Jurkat, Clone E6-1 (cell line): ENCODE results near the gene HOXD8.

Source experiments
- DNase-seq: peaks from one replicate; pipeline ENCODE4 v3.0.0-alpha.2; 2011; ENCODE audit warnings: low read depth, low spot score
- H3K4me3 ChIP-seq: 2 replicates; pipeline ENCODE4 v1.5.1; 2011; ENCODE audit warnings: mild to moderate bottlenecking, low read length, control low read depth, moderate library complexity

HOXD8 gene

DNA sequence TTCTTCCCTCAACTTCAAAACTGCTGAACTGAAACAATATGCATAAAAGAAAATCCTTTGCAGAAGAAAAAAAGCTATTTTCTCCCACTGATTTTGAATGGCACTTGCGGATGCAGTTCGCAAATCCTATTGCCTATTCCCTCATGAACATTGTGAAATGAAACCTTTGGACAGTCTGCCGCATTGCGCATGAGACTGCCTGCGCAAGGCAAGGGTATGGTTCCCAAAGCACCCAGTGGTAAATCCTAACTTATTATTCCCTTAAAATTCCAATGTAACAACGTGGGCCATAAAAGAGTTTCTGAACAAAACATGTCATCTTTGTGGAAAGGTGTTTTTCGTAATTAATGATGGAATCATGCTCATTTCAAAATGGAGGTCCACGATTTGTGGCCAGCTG lies 8.4 kb downstream of the HOXD8 start:
- no peak for DNase-seq
- no peak overlapping the region for H3K4me3 ChIP-seq

GRCh38 chr2:176138526-176138922 lies 9.0 kb downstream of the HOXD8 start:
- no peak for DNase-seq
- no peak overlapping the region for H3K4me3 ChIP-seq

GRCh38 chr2:176138923-176139660 lies 9.6 kb downstream of the HOXD8 start:
- DNase-seq, result no peak
- H3K4me3 ChIP-seq, result no peak overlapping the region

DNA sequence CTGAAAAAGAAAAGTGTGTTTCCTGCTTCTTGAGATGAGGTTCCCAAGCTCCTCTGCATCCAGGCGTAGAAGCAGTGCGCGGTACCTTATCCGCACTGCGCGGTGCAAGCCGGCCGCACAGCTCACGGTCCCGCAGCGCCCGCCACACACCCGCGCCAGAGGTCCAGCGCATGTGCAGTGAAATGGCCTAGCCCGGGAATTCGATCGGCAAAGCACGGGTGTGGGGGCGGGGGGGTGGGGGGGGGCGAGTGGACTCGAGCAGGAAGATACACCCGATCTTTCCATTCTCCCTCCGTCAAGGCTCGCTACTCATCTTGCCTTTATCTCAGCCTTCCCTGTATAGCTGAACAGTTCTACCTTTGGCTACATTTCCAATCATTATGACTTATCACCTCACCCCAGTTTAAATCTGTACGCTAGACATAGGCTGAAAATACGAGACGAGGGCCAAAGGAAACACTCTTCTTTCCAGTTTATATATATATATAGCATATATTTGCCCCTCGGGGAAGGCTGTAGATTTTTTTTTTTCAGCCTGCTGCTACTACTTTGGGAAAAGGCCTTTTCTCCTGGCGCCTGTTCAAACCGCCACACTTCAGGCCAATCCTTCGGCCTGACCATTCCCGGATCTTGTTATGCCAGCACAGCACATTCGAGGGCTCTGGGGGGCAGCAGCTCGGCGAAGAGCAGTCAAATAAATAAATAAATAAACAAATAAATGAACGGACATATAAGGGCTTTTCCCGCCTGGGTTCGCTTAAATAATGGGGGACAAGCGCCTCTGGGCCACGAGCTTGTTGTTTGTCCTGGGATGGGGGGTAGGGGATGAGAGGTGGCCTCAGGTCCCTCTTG lies 10.4 kb downstream of the HOXD8 start:
- DNase-seq, result no peak

GRCh38 chr2:176140513-176141317 lies 11.2 kb downstream of the HOXD8 start:
- peak overlapping the region; percentile 49 for H3K4me3 ChIP-seq

More for the DNA sequence above, 10.4 kb downstream of the HOXD8 start:
- H3K4me3 ChIP-seq, result peak overlapping the region; percentile 49

GRCh38 chr2:176142281-176142680 lies 12.8 kb downstream of the HOXD8 start:
- no peak for DNase-seq

More at GRCh38 chr2:176140513-176141317, 11.2 kb downstream of the HOXD8 start:
- DNase-seq, result peak; percentile 80

GRCh38 chr2:176145085-176145969 lies 15.8 kb downstream of the HOXD8 start:
- no peak for DNase-seq
- H3K4me3 ChIP-seq, result no peak overlapping the region

More at GRCh38 chr2:176142281-176142680, 12.8 kb downstream of the HOXD8 start:
- no peak overlapping the region for H3K4me3 ChIP-seq

GRCh38 chr2:176146101-176146500 lies 16.6 kb downstream of the HOXD8 start:
- no peak for DNase-seq
- no peak overlapping the region for H3K4me3 ChIP-seq

GRCh38 chr2:176146645-176147044 lies 17.1 kb downstream of the HOXD8 start:
- DNase-seq, result no peak
- no peak overlapping the region for H3K4me3 ChIP-seq

DNA sequence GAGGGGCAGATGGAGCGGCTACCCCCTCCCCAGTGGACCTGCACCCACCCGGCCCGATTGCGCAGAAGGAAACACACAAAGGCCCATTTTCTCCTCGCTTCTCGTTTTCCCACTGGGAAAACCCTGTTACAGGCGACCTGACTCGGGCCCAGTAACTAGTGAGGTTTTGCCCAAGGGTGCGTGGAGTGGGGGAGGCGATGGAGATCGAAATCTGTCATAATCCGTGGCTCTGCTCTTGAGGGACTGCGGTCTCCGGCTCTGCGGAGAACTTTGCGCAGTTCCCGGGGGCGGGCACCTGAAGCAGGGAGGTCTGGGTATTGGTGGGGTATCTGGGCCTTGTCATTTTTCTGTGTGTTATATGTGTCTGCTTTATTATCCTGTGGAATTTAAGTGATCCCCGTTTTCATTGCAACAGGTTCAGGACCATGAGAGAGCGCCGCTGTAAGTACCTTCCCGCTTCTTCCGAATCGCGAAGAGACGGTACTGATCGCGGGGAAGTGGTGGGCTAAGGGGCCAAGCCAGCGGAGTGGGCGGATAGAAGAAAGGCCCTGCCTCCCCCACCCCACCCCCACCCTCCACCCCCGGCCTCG lies 17.8 kb downstream of the HOXD8 start:
- DNase-seq, result no peak
- H3K4me3 ChIP-seq, result no peak overlapping the region

DNA sequence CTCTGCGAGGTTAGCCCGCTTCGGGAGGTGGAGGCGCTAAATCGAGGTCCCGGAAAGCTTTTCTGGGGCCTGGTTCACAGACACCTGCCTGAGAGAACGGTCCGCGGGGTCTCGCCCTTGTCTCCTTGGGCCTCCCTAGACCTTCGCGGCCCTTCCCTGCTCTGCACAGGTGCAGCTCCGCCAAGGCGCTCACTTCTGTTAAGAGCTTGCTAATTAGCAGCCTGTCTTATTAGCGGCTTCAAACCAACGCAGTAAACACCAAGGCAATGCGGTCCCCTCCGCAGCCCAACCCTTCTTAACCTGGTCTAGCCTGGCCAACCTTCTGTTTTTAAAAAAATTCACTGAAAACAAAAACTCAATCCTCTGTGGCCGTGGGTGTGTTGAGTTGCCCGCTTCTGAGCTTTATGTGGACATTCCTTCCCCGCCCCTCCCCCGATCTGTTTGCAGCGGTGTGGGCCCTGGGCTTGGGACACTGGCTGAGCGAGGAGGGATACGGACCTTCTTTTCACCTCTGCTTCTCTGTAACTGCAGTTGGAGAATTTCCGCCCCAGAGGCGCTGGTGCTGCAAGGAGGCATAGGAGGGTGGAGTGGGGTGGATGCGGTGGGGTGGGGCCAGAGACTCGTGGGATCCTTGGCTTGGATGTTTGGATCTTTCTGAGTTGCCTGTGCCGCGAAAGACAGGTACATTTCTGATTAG lies 18.4 kb downstream of the HOXD8 start:
- H3K4me3 ChIP-seq, result no peak overlapping the region
- DNase-seq, result no peak

DNA sequence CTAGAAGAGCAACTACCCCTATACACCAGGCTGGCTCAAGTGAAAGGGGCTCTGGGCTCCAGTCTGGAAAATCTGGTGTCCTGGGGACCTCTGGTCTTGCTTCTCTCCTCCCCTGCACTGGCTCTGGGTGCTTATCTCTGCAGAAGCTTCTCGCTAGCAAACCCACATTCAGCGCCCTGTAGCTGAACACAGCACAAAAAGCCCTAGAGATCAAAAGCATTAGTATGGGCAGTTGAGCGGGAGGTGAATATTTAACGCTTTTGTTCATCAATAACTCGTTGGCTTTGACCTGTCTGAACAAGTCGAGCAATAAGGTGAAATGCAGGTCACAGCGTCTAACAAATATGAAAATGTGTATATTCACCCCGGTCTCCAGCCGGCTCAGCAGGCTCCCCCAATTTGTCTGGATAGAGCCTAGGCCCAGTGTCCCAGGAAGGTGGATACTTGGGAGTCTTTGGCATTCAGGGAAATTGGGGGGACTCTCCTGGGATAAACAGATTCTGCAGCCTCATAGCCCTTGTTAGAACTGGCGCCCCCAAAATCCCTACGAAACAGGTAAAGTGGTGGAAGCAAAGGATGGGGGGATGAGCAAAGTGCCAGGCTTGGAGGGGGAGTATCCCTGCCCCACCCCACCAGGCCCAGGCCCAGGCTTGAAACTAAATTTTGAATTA lies 19.4 kb downstream of the HOXD8 start:
- DNase-seq, result no peak
- no peak overlapping the region for H3K4me3 ChIP-seq

GRCh38 chr2:176149481-176149938 lies 20.0 kb downstream of the HOXD8 start:
- no peak for DNase-seq
- H3K4me3 ChIP-seq, result no peak overlapping the region

DNA sequence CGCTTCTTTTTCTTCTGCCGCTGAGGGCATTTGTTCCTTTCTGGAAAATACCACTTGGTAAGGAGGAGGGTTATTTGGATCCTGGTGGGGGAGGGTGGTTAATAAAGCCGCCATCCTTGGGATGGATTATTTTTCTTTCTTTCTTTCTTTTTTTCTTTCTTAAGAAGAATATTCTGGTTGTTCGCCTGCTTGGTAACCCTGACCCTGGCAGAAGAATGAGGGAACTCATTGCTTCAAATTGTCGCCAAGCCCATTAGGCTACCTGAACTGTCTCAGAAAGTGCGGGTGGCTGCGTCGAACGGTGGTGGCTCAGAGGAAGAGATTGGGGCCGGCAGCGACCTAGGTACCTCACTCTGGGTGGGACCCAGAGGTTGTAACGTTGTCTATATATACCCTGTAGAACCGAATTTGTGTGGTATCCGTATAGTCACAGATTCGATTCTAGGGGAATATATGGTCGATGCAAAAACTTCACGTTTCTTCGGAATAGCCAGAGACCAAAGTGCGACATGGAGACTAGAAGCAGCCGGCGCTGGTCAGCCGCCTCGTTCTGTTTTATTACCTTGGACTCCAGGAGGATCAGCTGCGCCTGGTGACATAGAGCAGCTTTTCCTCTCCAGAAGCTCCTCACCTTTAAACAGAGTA lies 20.6 kb downstream of the HOXD8 start:
- H3K4me3 ChIP-seq, result no peak overlapping the region
- DNase-seq, result no peak

GRCh38 chr2:176150584-176151441 lies 21.3 kb downstream of the HOXD8 start:
- no peak overlapping the region for H3K4me3 ChIP-seq
- no peak for DNase-seq
